Measurements from ENCODE around the gene PPM1H.

The PPM1H gene

GRCh38 chr12:62692884-62693283, 242.1 kb downstream of the PPM1H start:
- Histone ChIP-seq H3K4me3 (ENCODE audit: low read depth, low read length) (no peak overlapping the region), H3K27ac (peak overlapping the region; percentile 48), H3K27me3 (replicated peaks) (no peaks in the 10 kb centered on the region), H3K36me3 (replicated peaks) (no peaks in the 10 kb centered on the region)
- peak; percentile 81 for DNase-seq
- no peak for TF ChIP-seq CTCF (IDR thresholded peaks at IDR 0.05; ENCODE audit: low read depth, low read length, missing control alignments)
- in situ Hi-C loops (cut with HindIII; ENCODE audit: low pct_ligation_motif_present, low sequenced_read_pairs), result no loop called here

GRCh38 chr12:62691309-62691708, 243.6 kb downstream of the PPM1H start:
- Histone ChIP-seq H3K27ac (no peak overlapping the region), H3K27me3 (replicated peaks) (no peaks in the 10 kb centered on the region), H3K4me3 (ENCODE audit: low read depth, low read length) (no peak overlapping the region), H3K36me3 (replicated peaks) (no peaks in the 10 kb centered on the region)
- in situ Hi-C loops (cut with HindIII; ENCODE audit: low pct_ligation_motif_present, low sequenced_read_pairs), result no loop called here
- DNase-seq, result no peak
- no peak for TF ChIP-seq CTCF (IDR thresholded peaks at IDR 0.05; ENCODE audit: low read depth, low read length, missing control alignments)

GRCh38 chr12:62689042-62689839, 245.7 kb downstream of the PPM1H start:
- in situ Hi-C loops (cut with HindIII; ENCODE audit: low pct_ligation_motif_present, low sequenced_read_pairs), result no loop called here

GRCh38 chr12:62686938-62687337, 248.0 kb downstream of the PPM1H start:
- no peak for DNase-seq
- Histone ChIP-seq H3K4me3 (ENCODE audit: low read depth, low read length) (no peak overlapping the region), H3K27ac (no peak overlapping the region), H3K27me3 (replicated peaks) (no peaks in the 10 kb centered on the region), H3K36me3 (replicated peaks) (no peaks in the 10 kb centered on the region)
- in situ Hi-C loops (cut with HindIII; ENCODE audit: low pct_ligation_motif_present, low sequenced_read_pairs), result no loop called here
- no peak for TF ChIP-seq CTCF (IDR thresholded peaks at IDR 0.05; ENCODE audit: low read depth, low read length, missing control alignments)

More at GRCh38 chr12:62689042-62689839, 245.7 kb downstream of the PPM1H start:
- no peak overlapping the region for H3K4me3 ChIP-seq (ENCODE audit: low read depth, low read length)
- H3K27ac ChIP-seq, result no peak overlapping the region
- no peak for TF ChIP-seq CTCF (IDR thresholded peaks at IDR 0.05; ENCODE audit: low read depth, low read length, missing control alignments)
- no peaks in the 10 kb centered on the region for H3K36me3 ChIP-seq (replicated peaks)
- no peaks in the 10 kb centered on the region for H3K27me3 ChIP-seq (replicated peaks)
- no peak for DNase-seq

- Histone ChIP-seq H3K4me3 (ENCODE audit: low read depth, low read length) (no peak overlapping the region), H3K27ac (no peak overlapping the region)
- in situ Hi-C loops (cut with HindIII; ENCODE audit: low pct_ligation_motif_present, low sequenced_read_pairs), result no loop called here
These were observed 250.2 kb downstream of the PPM1H start for GRCh38 chr12:62684570-62685295.

More at GRCh38 chr12:62684570-62685295, 250.2 kb downstream of the PPM1H start:
- DNase-seq, result no peak
- no peak for TF ChIP-seq CTCF (IDR thresholded peaks at IDR 0.05; ENCODE audit: low read depth, low read length, missing control alignments)
- Histone ChIP-seq H3K36me3 (replicated peaks) (no peaks in the 10 kb centered on the region), H3K27me3 (replicated peaks) (no peaks in the 10 kb centered on the region)

Measured in brain microvascular endothelial cell (primary cell).